HG02642 (cell line): ENCODE data around the gene MALSU1.

Source experiments
- ATAC-seq: cut with Tn5 transposase; IDR thresholded peaks from one replicate; pipeline ENCODE4 v1.9.1; 2021; ENCODE audit warnings: mild to moderate bottlenecking; ENCODE audit not compliant: unreplicated experiment, poor library complexity

Gene MALSU1

GRCh38 chr7:23334482-23335056 is 35.4 kb downstream of the MALSU1 start:
- no peak for ATAC-seq

- ATAC-seq, result no peak
Measured at GRCh38 chr7:23335136-23335535, 36.0 kb downstream of the MALSU1 start.

DNA sequence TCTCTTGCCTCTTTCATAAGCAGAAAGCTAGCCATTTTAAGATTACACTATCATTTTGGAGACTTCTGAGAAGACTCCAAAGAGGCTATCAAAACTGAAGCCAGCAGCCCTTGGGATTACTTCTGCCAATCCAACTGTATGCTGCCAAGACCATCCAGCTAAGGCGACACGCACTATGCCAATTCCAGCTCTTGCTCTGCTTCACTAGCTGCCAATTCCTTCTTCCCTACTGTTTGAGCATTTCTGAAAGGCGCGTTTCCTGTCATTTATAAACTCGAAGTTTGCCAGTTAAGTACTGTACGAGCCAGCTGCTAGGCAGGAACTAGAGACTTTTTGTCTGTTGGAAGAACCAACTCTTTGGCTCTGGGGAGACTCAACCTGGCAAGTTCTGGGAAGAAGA is 36.5 kb downstream of the MALSU1 start:
- ATAC-seq, result no peak

- no peak for ATAC-seq
Measured at GRCh38 chr7:23336086-23336485, 36.9 kb downstream of the MALSU1 start.

DNA sequence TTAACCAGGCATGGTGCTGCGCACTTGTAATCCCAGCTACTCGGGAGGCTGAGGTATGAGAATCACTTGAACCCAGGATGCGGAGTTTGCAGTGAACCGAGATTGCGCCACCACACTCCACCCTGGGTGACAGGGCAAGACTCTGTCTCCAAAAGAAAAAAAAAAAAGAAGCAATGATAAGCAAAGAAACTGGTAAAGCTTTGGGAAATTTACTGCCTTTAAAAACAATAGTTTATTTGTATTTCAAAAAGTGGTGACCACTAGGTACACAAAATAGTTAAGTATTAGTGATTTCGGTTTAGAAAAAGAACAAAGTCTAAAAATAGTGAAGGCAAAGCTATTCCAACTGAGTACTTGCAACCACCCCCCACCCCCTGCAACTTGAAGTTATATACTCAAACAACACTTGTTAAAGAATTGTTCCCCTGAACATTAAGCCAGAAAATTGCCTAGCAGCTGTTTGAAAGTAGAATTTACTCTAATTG is 37.7 kb downstream of the MALSU1 start:
- no peak for ATAC-seq

DNA sequence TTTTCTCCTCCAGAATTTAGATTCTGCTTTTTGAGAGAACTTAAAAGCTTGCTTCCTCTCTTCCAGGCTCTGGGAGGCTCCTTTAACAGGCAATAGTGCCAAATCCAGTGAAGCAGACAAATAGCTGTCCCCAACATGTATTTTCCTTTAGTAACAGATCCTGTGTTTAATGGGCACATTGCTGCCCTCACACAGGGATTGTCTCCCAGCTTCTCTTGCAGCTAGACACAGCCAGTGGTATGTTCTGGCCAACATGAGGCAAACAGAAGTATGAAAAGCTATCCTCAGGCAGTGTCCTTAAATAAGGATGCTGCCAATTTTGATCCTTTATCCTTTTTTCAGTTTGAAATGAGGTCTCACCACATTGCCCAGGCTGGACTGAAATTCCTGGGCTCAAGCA is 38.2 kb downstream of the MALSU1 start:
- no peak for ATAC-seq

- ATAC-seq, result no peak
Measured at GRCh38 chr7:23338439-23338838, 39.3 kb downstream of the MALSU1 start.

DNA sequence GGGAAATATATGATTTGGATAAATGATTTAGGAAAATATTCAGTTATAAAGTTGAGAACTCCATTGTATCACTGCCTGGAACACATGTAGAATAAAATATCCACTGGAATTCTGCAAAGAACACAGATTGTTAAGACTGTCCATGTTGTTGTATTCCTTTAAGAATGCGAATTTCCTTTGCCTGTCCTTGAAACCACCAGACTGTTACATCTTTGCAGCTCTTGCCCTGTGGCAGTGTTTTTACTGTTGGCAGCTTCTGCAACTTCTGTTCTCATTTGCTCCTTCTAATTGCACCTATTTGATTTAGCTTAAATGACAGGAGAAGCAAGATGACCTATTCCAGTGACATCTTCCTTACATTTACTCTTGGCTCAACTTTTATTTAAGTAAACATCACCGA is 39.7 kb downstream of the MALSU1 start:
- no peak for ATAC-seq

- ATAC-seq, result no peak
Measured at GRCh38 chr7:23341846-23342598, 42.9 kb downstream of the MALSU1 start.

- ATAC-seq, result no peak
Measured at GRCh38 chr7:23343102-23343501, 44.0 kb downstream of the MALSU1 start.

- ATAC-seq, result no peak
Measured at GRCh38 chr7:23343806-23344475, 44.8 kb downstream of the MALSU1 start.

GRCh38 chr7:23345601-23346000 is 46.5 kb downstream of the MALSU1 start:
- no peak for ATAC-seq

GRCh38 chr7:23346316-23346715 is 47.2 kb downstream of the MALSU1 start:
- ATAC-seq, result no peak

DNA sequence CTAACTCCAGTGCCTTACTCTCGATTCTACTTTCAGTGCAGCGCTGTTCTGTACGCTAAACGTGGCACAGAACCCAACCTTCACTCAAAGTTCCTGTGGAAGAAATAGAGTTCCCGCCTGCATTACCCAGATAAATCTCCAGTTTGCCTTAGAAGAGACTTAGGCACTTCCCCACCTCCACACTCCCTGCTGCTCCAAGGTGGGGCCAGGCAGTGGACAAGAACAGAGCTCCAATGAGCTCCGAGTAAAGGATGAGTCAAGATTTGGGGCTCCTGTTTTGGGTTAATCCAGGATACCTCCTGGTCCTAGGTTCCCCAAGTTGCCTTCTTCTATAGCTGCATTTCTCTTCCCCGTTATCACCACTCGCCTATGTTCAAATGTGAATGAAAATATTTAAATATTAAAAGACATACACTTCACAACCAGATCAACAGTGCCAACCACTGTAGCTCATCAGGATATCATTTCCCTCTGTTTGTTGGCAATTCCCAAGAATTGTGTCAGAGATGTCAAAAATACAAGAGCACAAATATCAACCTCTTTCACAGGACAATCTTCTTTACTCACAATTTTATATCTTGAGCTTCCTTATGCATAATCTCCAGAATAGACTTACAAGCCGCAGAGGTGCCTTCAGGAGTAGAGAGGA is 48.0 kb downstream of the MALSU1 start:
- no peak for ATAC-seq

DNA sequence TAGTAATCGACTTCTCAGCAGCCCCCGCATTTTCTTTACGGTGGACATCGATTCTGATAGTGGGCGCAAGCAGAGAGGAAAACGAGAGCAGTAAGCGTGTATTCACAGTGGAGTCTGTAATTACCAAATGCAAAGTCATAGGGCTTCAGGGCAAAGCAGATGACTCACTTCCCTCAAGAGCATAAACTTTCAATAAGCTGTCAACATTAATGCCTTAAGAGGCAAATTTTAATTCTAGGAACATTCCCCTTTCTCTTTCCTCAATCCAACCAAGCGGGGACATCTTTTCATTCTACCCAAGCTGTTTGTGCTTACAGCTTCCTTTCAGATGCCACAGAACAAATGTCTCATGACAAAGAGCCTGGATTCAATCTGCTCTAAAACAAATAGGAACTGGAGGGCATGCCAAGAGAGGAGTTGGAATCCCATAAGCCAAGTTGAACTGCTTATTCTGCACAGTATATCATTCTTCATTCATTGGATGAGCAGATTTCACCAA is 48.6 kb downstream of the MALSU1 start:
- no peak for ATAC-seq

DNA sequence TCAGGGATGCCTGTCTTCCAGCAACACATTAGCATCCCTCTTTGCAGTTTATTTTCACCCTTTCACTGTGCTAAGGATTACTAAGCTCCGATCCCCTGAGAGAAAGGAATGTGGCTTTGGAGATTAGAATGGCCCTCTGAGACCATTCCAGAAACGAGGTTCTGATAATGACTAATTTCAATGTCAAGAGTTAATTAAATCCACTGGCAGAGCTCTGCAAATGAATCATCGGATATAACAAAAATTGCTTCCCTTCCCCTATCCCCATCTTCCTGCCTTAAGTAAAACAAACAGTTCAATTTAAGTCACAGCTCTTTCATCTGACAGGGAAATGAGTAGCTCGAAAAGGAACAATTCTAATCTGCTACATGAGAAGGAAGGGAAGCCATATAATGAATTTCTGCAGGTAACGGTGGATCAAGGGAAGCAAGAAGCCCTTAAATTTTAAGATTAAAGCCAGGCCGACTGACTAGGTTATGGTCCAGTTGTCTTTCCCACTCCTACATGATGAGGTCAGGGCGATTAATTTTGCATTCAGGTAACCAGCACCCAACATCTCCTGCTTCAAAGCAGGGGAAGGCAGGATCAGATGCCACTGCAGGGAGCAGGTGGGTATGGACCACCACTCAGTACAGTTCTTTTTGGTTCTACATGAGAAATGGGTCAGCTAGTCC is 50.5 kb downstream of the MALSU1 start:
- no peak for ATAC-seq

DNA sequence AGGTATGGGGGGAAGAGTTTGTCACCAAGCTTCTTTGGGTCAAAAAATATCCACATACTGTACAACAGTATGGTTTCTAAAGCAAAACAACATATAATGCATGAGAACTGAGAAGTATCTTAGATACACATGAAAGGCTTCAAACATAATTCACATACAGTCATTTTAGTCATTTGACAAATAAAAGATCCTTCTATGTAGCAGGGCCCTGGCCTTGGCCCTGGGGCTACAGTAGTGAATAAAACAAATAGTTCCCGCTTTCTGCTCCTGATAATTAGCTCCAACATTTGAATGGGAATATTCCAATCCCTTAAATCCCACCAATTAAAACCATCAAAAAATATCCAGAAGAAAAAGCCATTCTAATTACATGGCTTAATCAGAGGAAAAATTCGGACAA is 51.3 kb downstream of the MALSU1 start:
- ATAC-seq, result no peak

GRCh38 chr7:23353172-23353571 is 54.0 kb downstream of the MALSU1 start:
- no peak for ATAC-seq

- ATAC-seq, result no peak
Measured at GRCh38 chr7:23356168-23356567, 57.0 kb downstream of the MALSU1 start.

GRCh38 chr7:23356726-23357125 is 57.6 kb downstream of the MALSU1 start:
- no peak for ATAC-seq
